HFFc6 (cell line): Measurements from ENCODE around the gene CYB5D1. TPM values are rescaled to one million over a fixed set of nuclear protein-coding genes. Genes with fewer than 3 reads are reported as not detected.
"Not testable (repeated sequence)": the region's sequence is repeated elsewhere in the genome, so short reads cannot be mapped to it uniquely, and the experiment has no call there.

Source experiments
- DNase-seq: peaks from one replicate; pipeline ENCODE4 v3.0.0-alpha.2; 2018
- H3K27ac Mint-ChIP-seq: 2 replicates; pipeline ENCODE4 v1.8.0; 2020; ENCODE audit warnings: mild to moderate bottlenecking, mixed read lengths
- H3K27me3 Mint-ChIP-seq: 2 replicates; pipeline ENCODE4 v1.8.0; 2021; ENCODE audit warnings: mild to moderate bottlenecking, moderate library complexity, mixed read lengths; ENCODE audit not compliant: insufficient read depth
- H3K36me3 Mint-ChIP-seq: 2 replicates; pipeline ENCODE4 v1.8.0; 2021; ENCODE audit warnings: low read depth, mixed read lengths
- H3K4me1 Mint-ChIP-seq: 2 replicates; pipeline ENCODE4 v1.8.0; 2020; ENCODE audit warnings: low read depth, mixed read lengths
- H3K4me3 Mint-ChIP-seq: 2 replicates; pipeline ENCODE4 v1.8.0; 2020; ENCODE audit warnings: mild to moderate bottlenecking, moderate library complexity, mixed read lengths
- H3K9me3 Mint-ChIP-seq: 2 replicates; pipeline ENCODE4 v1.8.0; 2020; ENCODE audit warnings: mild to moderate bottlenecking, mixed read lengths
- CTCF ChIP-seq: fragments of 200-600 bp; sonication (generic); IDR thresholded peaks from 2 replicates; pipeline ENCODE4 v1.5.0; 2021; ENCODE audit warnings: antibody characterized with exemption, mild to moderate bottlenecking
- total RNA-seq, 6 experiments: library from RNA; stranded (reverse); fragmentation: NEBNext Ultra II Directional; extraction: Animal tissue kit (Norgen Biotek cat#: 25700); gene quantifications; 2 replicates in 1 of 6; 3 replicates in 5 of 6; pipeline ENCODE4 v1.2.3, GENCODE V29; 2021

Gene CYB5D1
- total RNA-seq, 6 experiments from 2014 or later: 9.3 to 15.3 (median 10.5) TPM

GRCh38 chr17:7856811-7857712 is 741 bp upstream of the CYB5D1 start, which contains the start of gene NAA38:
NAA38 (minus strand) TSS chr17:7857559; CDS start chr17:7857463, 96 bp downstream.
- DNase-seq: peak; percentile 99
- Mint-ChIP-seq H3K36me3 (peaks cover 11% of the 10 kb centered on the region; the same call in 1 of the 2 replicates), H3K4me3 (no peak within 1 kb of the TSS), H3K9me3 (no peaks in the 10 kb centered on the region), H3K27ac (no peak within 1 kb of the TSS), H3K27me3 (peaks cover 5% of the 10 kb centered on the region), H3K4me1 (no peaks in the 10 kb centered on the region)
- peak; percentile 71 for TF ChIP-seq CTCF

- peak; percentile 73 for TF ChIP-seq CTCF
- DNase-seq: peak; percentile 66
- H3K4me1 Mint-ChIP-seq: peaks cover 5% of the 10 kb centered on the region; the same call in 1 of the 2 replicates
These were observed 663 bp downstream of the CYB5D1 start for GRCh38 chr17:7858522-7858810.

GRCh38 chr17:7859028-7859427 is 1.2 kb downstream of the CYB5D1 start:
- TF ChIP-seq CTCF: no peak

More at GRCh38 chr17:7858522-7858810, 663 bp downstream of the CYB5D1 start:
- Mint-ChIP-seq H3K27ac (no peak overlapping the region), H3K9me3 (no peaks in the 10 kb centered on the region), H3K4me3 (no peak overlapping the region), H3K27me3 (peaks cover 5% of the 10 kb centered on the region), H3K36me3 (peaks cover 5% of the 10 kb centered on the region; the same call in 1 of the 2 replicates)

GRCh38 chr17:7862692-7863437 is 5.1 kb downstream of the CYB5D1 start:
- H3K27ac Mint-ChIP-seq: no peak overlapping the region
- no peaks in the 10 kb centered on the region for H3K9me3 Mint-ChIP-seq
- peaks cover 5% of the 10 kb centered on the region; the same call in 1 of the 2 replicates for H3K4me1 Mint-ChIP-seq
- TF ChIP-seq CTCF: peak; percentile 91
- no peak overlapping the region for H3K4me3 Mint-ChIP-seq
- DNase-seq: no peak
- H3K36me3 Mint-ChIP-seq: peaks cover 10% of the 10 kb centered on the region; the same call in 1 of the 2 replicates
- peaks cover 5% of the 10 kb centered on the region for H3K27me3 Mint-ChIP-seq

More at GRCh38 chr17:7859028-7859427, 1.2 kb downstream of the CYB5D1 start:
- no peaks in the 10 kb centered on the region for H3K9me3 Mint-ChIP-seq
- H3K27me3 Mint-ChIP-seq: peaks cover 5% of the 10 kb centered on the region
- H3K4me3 Mint-ChIP-seq: no peak overlapping the region
- DNase-seq: no peak
- H3K27ac Mint-ChIP-seq: no peak overlapping the region
- peaks cover 5% of the 10 kb centered on the region; the same call in 1 of the 2 replicates for H3K36me3 Mint-ChIP-seq
- peaks cover 5% of the 10 kb centered on the region; the same call in 1 of the 2 replicates for H3K4me1 Mint-ChIP-seq

- not testable (repeated sequence) for H3K27me3 Mint-ChIP-seq, H3K27ac Mint-ChIP-seq, H3K9me3 Mint-ChIP-seq, H3K4me3 Mint-ChIP-seq, H3K4me1 Mint-ChIP-seq, DNase-seq
- peaks cover 10% of the 10 kb centered on the region; the same call in 1 of the 2 replicates for H3K36me3 Mint-ChIP-seq
These were observed 6.6 kb downstream of the CYB5D1 start for GRCh38 chr17:7864384-7864783.
